HepG2 (cell line): ENCODE measurements around the gene XKR7. TPM values are rescaled to one million over a fixed set of nuclear protein-coding genes. Genes with fewer than 3 reads are reported as not detected.
A peak's percentile ranks its signal among the peaks of the same experiment; 100 is the strongest.

ENCODE experiments used
- CCAR2 ChIP-seq: fragments of 200-400 bp; formaldehyde crosslinking; optimal IDR thresholded peaks from 2 replicates; pipeline ENCODE3; 2018; ENCODE audit warnings: low read depth, mild to moderate bottlenecking, low read length, moderate library complexity
- DMAP1 ChIP-seq: IDR thresholded peaks from 2 replicates; pipeline ENCODE4 v1.6.1; 2016
- HDAC1 ChIP-seq: sonication (generic); formaldehyde crosslinking; IDR thresholded peaks from 2 replicates; pipeline ENCODE4 v1.5.1; 2020; ENCODE audit warnings: mild to moderate bottlenecking, missing genetic modification reagents
- HNRNPH1 ChIP-seq: fragments of 200-400 bp; formaldehyde crosslinking; optimal IDR thresholded peaks from 2 replicates; pipeline ENCODE3; 2017; ENCODE audit warnings: mild to moderate bottlenecking, low read depth, low read length
- JDP2 ChIP-seq: sonication (generic); formaldehyde crosslinking; IDR thresholded peaks from 2 replicates; pipeline ENCODE4 v1.8.1; 2022; ENCODE audit warnings: missing genetic modification reagents, borderline replicate concordance
- KAT7 ChIP-seq: IDR thresholded peaks from 2 replicates; pipeline ENCODE4 v1.6.1; 2018; ENCODE audit warnings: borderline replicate concordance, missing compliant biosample characterization
- SALL2 ChIP-seq: sonication (generic); formaldehyde crosslinking; IDR thresholded peaks from 2 replicates; pipeline ENCODE4 v1.8.1; 2023; ENCODE audit warnings: mild to moderate bottlenecking, missing genetic modification reagents, inconsistent platforms
- SATB2 ChIP-seq: sonication (generic); formaldehyde crosslinking; IDR thresholded peaks from 2 replicates; pipeline ENCODE4 v1.5.0; 2020; ENCODE audit warnings: missing genetic modification reagents
- SMAD9 ChIP-seq: sonication (generic); formaldehyde crosslinking; IDR thresholded peaks from 2 replicates; pipeline ENCODE4 v1.5.1; 2020; ENCODE audit warnings: mild to moderate bottlenecking, missing genetic modification reagents
- ZBTB7A ChIP-seq: sonication (generic); formaldehyde crosslinking; IDR thresholded peaks from 2 replicates; pipeline ENCODE4 v1.8.0; 2022; ENCODE audit warnings: mild to moderate bottlenecking, missing genetic modification reagents
- ZNF121 ChIP-seq: sonication (generic); formaldehyde crosslinking; IDR thresholded peaks from 2 replicates; pipeline ENCODE4 v1.5.0; 2020; ENCODE audit warnings: mild to moderate bottlenecking, missing genetic modification reagents
- ZNF143 ChIP-seq: sonication (generic); formaldehyde crosslinking; IDR thresholded peaks from 2 replicates; pipeline ENCODE4 v1.4.0; 2020; ENCODE audit warnings: missing genetic modification reagents
- ZNF263 ChIP-seq: sonication (generic); formaldehyde crosslinking; IDR thresholded peaks from 2 replicates; pipeline ENCODE4 v1.4.0; 2020; ENCODE audit warnings: missing genetic modification reagents
- ZNF34 ChIP-seq: sonication (generic); formaldehyde crosslinking; IDR thresholded peaks from 2 replicates; pipeline ENCODE4 v1.4.0; 2020; ENCODE audit warnings: mild to moderate bottlenecking, missing genetic modification reagents, borderline replicate concordance
- ZNF367 ChIP-seq: sonication (generic); formaldehyde crosslinking; IDR thresholded peaks from 2 replicates; pipeline ENCODE4 v1.4.0; 2020; ENCODE audit warnings: missing genetic modification reagents, borderline replicate concordance
- ZNF615 ChIP-seq: sonication (generic); formaldehyde crosslinking; IDR thresholded peaks from 2 replicates; pipeline ENCODE4 v1.5.0; 2020; ENCODE audit warnings: mild to moderate bottlenecking, missing genetic modification reagents, borderline replicate concordance
- ZSCAN31 ChIP-seq: sonication (generic); formaldehyde crosslinking; IDR thresholded peaks from 2 replicates; pipeline ENCODE4 v1.5.0; 2020; ENCODE audit warnings: low read depth, mild to moderate bottlenecking, missing genetic modification reagents
- polyA plus RNA-seq, 8 experiments: library from polyadenylated mRNA; depleted of rRNA in 3 of 8; stranded (reverse) in 7 of 8; unstranded in 1 of 8; fragments of >200 nt; fragmentation: Illumina TruSeq in 4 of 8; extraction: Trizol in 4 of 8; gene quantifications; 2 replicates each; pipeline versions ENCODE4 v1.2.1 to v1.2.3, GENCODE V29; 2011 to 2016; ENCODE audit warnings: low read depth in 4 of 8, missing spikeins in 1 of 8, mixed read lengths in 1 of 8; ENCODE audit not compliant: insufficient read depth in 1 of 8
- total RNA-seq, 5 experiments: library from RNA; depleted of rRNA; stranded (reverse); fragments of >200 nt; fragmentation: Illumina TruSeq; extraction: Trizol; gene quantifications; 2 replicates each; pipeline ENCODE4 v1.2.3, GENCODE V29; 2016; ENCODE audit warnings: low read depth in 1 of 5
- TF ChIP-seq, protein P1 (sequence below): IDR thresholded peaks from 2 replicates; pipeline ENCODE4 v1.6.1; 2016
- TF ChIP-seq, protein P2 (sequence below): sonication (generic); formaldehyde crosslinking; IDR thresholded peaks from 2 replicates; pipeline ENCODE4 v1.5.0; 2020; ENCODE audit warnings: missing genetic modification reagents
- TF ChIP-seq, protein P3 (sequence below): IDR thresholded peaks from 2 replicates; pipeline ENCODE4 v1.6.1; 2012; ENCODE audit warnings: low read depth, low read length, improper control_type of control experiment
- TF ChIP-seq, protein P4 (sequence below): sonication (generic); formaldehyde crosslinking; IDR thresholded peaks from 2 replicates; pipeline ENCODE4 v1.9.0; 2022; ENCODE audit warnings: missing genetic modification reagents, mild to moderate bottlenecking, borderline replicate concordance

Gene XKR7
- total and polyA plus RNA-seq, 2 of the 13 experiments (the other 11 are each of a cell fraction or from before 2014, with no cell fraction given): not detected

DNA sequence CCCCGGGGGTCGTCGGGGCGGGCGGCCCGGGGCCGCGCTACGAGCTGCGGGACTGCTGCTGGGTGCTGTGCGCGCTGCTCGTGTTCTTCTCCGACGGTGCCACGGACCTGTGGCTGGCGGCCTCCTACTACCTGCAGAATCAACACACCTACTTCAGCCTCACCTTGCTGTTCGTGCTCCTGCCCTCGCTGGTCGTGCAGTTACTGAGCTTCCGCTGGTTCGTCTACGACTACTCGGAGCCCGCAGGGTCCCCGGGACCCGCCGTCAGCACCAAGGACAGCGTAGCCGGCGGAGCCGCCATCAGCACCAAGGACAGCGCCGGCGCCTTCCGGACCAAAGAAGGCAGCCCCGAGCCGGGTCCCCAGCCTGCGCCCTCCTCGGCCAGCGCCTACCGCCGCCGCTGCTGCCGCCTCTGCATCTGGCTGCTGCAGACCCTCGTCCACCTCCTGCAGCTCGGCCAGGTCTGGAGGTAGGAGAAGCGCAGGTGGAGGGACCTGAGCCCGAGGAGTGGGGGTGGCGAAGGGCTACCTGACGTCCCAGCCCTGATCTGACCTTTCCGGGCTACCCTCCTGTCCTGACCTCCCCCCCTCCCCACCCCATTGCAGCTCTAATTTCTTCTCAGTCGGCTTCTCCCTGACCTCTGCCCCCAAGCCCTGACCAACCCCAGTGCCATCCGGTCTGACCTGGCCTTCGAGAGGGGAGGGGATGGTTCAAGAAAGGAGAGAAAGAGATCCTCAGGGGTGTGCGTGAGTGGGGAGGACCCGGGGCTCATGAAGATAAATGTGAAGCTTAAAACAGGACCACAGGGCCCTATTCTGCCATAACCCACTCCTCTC lies 558 bp downstream of the XKR7 start (continued):
- TF ChIP-seq SALL2 (CRISPR knock-in tag): peak; percentile 100
- TF ChIP-seq ZSCAN31: peak; percentile 100
- TF ChIP-seq HNRNPH1: no peak
- TF ChIP-seq CCAR2: no peak
- TF ChIP-seq ZNF615: peak; percentile 100
- TF ChIP-seq, protein P1, sequence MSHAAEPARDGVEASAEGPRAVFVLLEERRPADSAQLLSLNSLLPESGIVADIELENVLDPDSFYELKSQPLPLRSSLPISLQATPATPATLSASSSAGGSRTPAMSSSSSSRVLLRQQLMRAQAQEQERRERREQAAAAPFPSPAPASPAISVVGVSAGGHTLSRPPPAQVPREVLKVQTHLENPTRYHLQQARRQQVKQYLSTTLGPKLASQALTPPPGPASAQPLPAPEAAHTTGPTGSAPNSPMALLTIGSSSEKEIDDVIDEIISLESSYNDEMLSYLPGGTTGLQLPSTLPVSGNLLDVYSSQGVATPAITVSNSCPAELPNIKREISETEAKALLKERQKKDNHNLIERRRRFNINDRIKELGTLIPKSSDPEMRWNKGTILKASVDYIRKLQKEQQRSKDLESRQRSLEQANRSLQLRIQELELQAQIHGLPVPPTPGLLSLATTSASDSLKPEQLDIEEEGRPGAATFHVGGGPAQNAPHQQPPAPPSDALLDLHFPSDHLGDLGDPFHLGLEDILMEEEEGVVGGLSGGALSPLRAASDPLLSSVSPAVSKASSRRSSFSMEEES (CRISPR knock-in tag): peak; percentile 100
- peak; percentile 100 for TF ChIP-seq KAT7 (CRISPR knock-in tag)
- TF ChIP-seq ZNF34 (CRISPR knock-in tag): peak; percentile 100
- peak; percentile 100 for TF ChIP-seq SMAD9 (CRISPR knock-in tag)
- TF ChIP-seq ZBTB7A (CRISPR knock-in tag): peak; percentile 100
- peak; percentile 98 for TF ChIP-seq ZNF121 (CRISPR knock-in tag)
- peak; percentile 100 for TF ChIP-seq ZNF367 (CRISPR knock-in tag)
- TF ChIP-seq, protein P2, sequence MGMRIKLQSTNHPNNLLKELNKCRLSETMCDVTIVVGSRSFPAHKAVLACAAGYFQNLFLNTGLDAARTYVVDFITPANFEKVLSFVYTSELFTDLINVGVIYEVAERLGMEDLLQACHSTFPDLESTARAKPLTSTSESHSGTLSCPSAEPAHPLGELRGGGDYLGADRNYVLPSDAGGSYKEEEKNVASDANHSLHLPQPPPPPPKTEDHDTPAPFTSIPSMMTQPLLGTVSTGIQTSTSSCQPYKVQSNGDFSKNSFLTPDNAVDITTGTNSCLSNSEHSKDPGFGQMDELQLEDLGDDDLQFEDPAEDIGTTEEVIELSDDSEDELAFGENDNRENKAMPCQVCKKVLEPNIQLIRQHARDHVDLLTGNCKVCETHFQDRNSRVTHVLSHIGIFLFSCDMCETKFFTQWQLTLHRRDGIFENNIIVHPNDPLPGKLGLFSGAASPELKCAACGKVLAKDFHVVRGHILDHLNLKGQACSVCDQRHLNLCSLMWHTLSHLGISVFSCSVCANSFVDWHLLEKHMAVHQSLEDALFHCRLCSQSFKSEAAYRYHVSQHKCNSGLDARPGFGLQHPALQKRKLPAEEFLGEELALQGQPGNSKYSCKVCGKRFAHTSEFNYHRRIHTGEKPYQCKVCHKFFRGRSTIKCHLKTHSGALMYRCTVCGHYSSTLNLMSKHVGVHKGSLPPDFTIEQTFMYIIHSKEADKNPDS (CRISPR knock-in tag): peak; percentile 100
- TF ChIP-seq ZNF263 (CRISPR knock-in tag): peak; percentile 99
- TF ChIP-seq, protein P3, sequence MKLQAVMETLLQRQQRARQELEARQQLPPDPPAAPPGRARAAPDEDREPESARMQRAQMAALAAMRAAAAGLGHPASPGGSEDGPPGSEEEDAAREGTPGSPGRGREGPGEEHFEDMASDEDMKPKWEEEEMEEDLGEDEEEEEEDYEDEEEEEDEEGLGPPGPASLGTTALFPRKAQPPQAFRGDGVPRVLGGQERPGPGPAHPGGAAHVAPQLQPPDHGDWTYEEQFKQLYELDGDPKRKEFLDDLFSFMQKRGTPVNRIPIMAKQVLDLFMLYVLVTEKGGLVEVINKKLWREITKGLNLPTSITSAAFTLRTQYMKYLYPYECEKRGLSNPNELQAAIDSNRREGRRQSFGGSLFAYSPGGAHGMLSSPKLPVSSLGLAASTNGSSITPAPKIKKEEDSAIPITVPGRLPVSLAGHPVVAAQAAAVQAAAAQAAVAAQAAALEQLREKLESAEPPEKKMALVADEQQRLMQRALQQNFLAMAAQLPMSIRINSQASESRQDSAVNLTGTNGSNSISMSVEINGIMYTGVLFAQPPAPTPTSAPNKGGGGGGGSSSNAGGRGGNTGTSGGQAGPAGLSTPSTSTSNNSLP: no peak
- TF ChIP-seq DMAP1: peak; percentile 99
- peak; percentile 100 for TF ChIP-seq JDP2 (CRISPR knock-in tag)
- TF ChIP-seq HDAC1 (CRISPR knock-in tag): peak; percentile 100
- TF ChIP-seq, protein P4, sequence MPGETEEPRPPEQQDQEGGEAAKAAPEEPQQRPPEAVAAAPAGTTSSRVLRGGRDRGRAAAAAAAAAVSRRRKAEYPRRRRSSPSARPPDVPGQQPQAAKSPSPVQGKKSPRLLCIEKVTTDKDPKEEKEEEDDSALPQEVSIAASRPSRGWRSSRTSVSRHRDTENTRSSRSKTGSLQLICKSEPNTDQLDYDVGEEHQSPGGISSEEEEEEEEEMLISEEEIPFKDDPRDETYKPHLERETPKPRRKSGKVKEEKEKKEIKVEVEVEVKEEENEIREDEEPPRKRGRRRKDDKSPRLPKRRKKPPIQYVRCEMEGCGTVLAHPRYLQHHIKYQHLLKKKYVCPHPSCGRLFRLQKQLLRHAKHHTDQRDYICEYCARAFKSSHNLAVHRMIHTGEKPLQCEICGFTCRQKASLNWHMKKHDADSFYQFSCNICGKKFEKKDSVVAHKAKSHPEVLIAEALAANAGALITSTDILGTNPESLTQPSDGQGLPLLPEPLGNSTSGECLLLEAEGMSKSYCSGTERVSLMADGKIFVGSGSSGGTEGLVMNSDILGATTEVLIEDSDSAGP (CRISPR knock-in tag): peak; percentile 99
- peak; percentile 100 for TF ChIP-seq SATB2
- peak; percentile 86 for TF ChIP-seq ZNF143
